Measurements from ENCODE around the gene POLDIP3.

Gene POLDIP3

GRCh38 chr22:42613872-42614301 is 796 bp downstream of the POLDIP3 start:
- Histone ChIP-seq H3K27me3 (ENCODE audit: insufficient read depth, low read length, poor library complexity, severe bottlenecking) (no peaks in the 10 kb centered on the region), H3K9ac (ENCODE audit: low read depth, low read length, poor library complexity, severe bottlenecking) (peak overlapping the region; percentile 98), H4K20me1 (ENCODE audit: insufficient read depth, low read length, poor library complexity, severe bottlenecking) (peaks cover 40% of the 10 kb centered on the region), H3K36me3 (ENCODE audit: insufficient read depth, low read length) (peaks cover under 1% of the 10 kb centered on the region; the same call in 1 of the 2 replicates), H2AFZ (ENCODE audit: low read length) (peak overlapping the region; percentile 80), H3K9me3 (ENCODE audit: insufficient read depth, low read depth, low read length) (no peaks in the 10 kb centered on the region), H3F3A (ENCODE audit: low read depth) (peaks cover 7% of the 10 kb centered on the region), H3K4me2 (ENCODE audit: low read depth, low read length, poor library complexity, severe bottlenecking) (peak overlapping the region; percentile 80), H3K4me3 (ENCODE audit: low read length, poor library complexity, severe bottlenecking) (peak overlapping the region; percentile 98), H3K79me2 (ENCODE audit: insufficient read depth, low read length) (peaks cover 55% of the 10 kb centered on the region), H3K9me2 (replicated peaks; ENCODE audit: low read depth, low read length) (no peaks in the 10 kb centered on the region), H3K4me1 (ENCODE audit: insufficient read depth, low read length, poor library complexity, severe bottlenecking) (peaks cover 42% of the 10 kb centered on the region)
- no peak for TF ChIP-seq EZH2phosphoT487 (IDR thresholded peaks at IDR 0.05; ENCODE audit: borderline replicate concordance)
- TF ChIP-seq CTCF (conservative IDR thresholded peaks at IDR 0.05; ENCODE audit: low read length): no peak

- H3K9ac ChIP-seq (ENCODE audit: low read depth, low read length, poor library complexity, severe bottlenecking): peak overlapping the region; percentile 98
- H4K20me1 ChIP-seq (ENCODE audit: insufficient read depth, low read length, poor library complexity, severe bottlenecking): peaks cover 44% of the 10 kb centered on the region
- no peaks in the 10 kb centered on the region for H3K27me3 ChIP-seq (ENCODE audit: insufficient read depth, low read length, poor library complexity, severe bottlenecking)
- no peaks in the 10 kb centered on the region for H3K36me3 ChIP-seq (ENCODE audit: insufficient read depth, low read length)
- peak overlapping the region; percentile 80 for H3K4me2 ChIP-seq (ENCODE audit: low read depth, low read length, poor library complexity, severe bottlenecking)
- H3K79me2 ChIP-seq (ENCODE audit: insufficient read depth, low read length): peaks cover 70% of the 10 kb centered on the region
- H3K9me3 ChIP-seq (ENCODE audit: insufficient read depth, low read depth, low read length): no peaks in the 10 kb centered on the region
- H3F3A ChIP-seq (ENCODE audit: low read depth): peaks cover 7% of the 10 kb centered on the region
- H3K9me2 ChIP-seq (replicated peaks; ENCODE audit: low read depth, low read length): no peaks in the 10 kb centered on the region
- H3K4me3 ChIP-seq (ENCODE audit: low read length, poor library complexity, severe bottlenecking): peak overlapping the region; percentile 98
- no peak overlapping the region for H2AFZ ChIP-seq (ENCODE audit: low read length)
- no peak for TF ChIP-seq CTCF (conservative IDR thresholded peaks at IDR 0.05; ENCODE audit: low read length)
- no peak for TF ChIP-seq EZH2phosphoT487 (IDR thresholded peaks at IDR 0.05; ENCODE audit: borderline replicate concordance)
- peaks cover 46% of the 10 kb centered on the region for H3K4me1 ChIP-seq (ENCODE audit: insufficient read depth, low read length, poor library complexity, severe bottlenecking)
Observed at GRCh38 chr22:42612336-42612735, 2.3 kb downstream of the POLDIP3 start.

GRCh38 chr22:42611051-42611450 is 3.6 kb downstream of the POLDIP3 start:
- Histone ChIP-seq H3K27me3 (ENCODE audit: insufficient read depth, low read length, poor library complexity, severe bottlenecking) (no peaks in the 10 kb centered on the region), H2AFZ (ENCODE audit: low read length) (no peak overlapping the region), H3K79me2 (ENCODE audit: insufficient read depth, low read length) (peaks cover 83% of the 10 kb centered on the region), H3K4me2 (ENCODE audit: low read depth, low read length, poor library complexity, severe bottlenecking) (peak overlapping the region; percentile 80), H3F3A (ENCODE audit: low read depth) (peaks cover 7% of the 10 kb centered on the region), H3K36me3 (ENCODE audit: insufficient read depth, low read length) (no peaks in the 10 kb centered on the region), H3K4me1 (ENCODE audit: insufficient read depth, low read length, poor library complexity, severe bottlenecking) (peaks cover 46% of the 10 kb centered on the region), H3K9me2 (replicated peaks; ENCODE audit: low read depth, low read length) (no peaks in the 10 kb centered on the region), H4K20me1 (ENCODE audit: insufficient read depth, low read length, poor library complexity, severe bottlenecking) (peaks cover 50% of the 10 kb centered on the region), H3K9me3 (ENCODE audit: insufficient read depth, low read depth, low read length) (no peaks in the 10 kb centered on the region), H3K4me3 (ENCODE audit: low read length, poor library complexity, severe bottlenecking) (peak overlapping the region; percentile 37), H3K9ac (ENCODE audit: low read depth, low read length, poor library complexity, severe bottlenecking) (peak overlapping the region; percentile 98)
- TF ChIP-seq CTCF (conservative IDR thresholded peaks at IDR 0.05; ENCODE audit: low read length) (no peak), EZH2phosphoT487 (IDR thresholded peaks at IDR 0.05; ENCODE audit: borderline replicate concordance) (no peak)

Measured in Loucy (cell line).